GM10847 (cell line): ENCODE measurements around the gene ST3GAL3.
A peak's percentile ranks its signal among the peaks of the same experiment; 100 is the strongest.

Experiments used
- POLR2A ChIP-seq: IDR thresholded peaks from 2 replicates; pipeline ENCODE4 v1.6.1; 2011; ENCODE audit not compliant: insufficient read length; ENCODE audit errors: extremely low read depth

The ST3GAL3 gene

DNA sequence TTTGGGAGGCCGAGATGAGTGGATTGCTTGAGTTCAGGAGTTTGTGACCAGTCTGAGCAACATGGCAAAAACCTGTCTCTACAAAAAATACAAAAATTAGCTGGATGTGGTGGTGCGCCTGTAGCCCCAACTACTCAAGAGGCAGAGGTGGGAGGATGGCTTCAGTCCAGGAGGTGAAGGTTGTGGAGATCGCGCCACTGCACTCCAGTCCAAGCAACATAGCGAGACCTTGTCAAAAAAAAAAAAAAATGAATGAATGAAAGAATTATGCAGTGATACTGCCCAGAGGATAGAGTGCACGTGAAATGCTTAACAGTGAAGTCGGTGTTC, 262.0 kb downstream of the ST3GAL3 start:
- no peak for TF ChIP-seq POLR2A

DNA sequence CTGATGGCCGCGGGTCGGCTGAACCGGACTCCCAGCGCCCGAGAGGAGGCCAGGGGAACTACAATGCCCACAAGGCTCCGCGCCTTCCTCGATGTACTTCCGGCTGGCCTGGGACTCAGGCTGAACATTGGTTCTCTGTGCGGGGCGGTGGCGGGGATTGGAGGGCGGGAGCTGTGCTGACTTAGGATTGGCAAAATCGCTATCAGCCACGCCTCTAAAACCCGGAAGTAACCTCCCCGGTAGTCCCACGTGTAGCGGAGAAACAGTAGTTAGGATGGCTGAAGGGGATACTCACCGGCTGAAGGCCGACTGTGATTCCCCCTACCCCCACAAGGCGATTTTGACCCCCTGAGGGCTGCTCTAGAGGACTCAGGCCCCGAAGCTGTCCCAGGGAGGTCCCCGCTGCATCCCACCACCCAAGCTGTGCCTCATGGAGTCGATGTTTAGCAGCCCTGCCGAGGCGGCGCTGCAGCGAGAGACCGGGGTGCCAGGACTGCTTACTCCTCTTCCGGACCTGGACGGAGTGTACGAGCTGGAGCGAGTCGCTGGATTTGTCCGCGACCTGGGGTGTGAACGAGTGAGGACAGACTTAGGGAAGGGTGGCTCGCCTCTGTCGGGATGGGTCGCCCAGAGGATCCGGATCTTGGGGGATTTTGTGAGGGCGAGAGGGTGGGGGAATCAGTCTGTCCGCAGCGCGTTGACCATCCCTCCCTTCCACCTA, 262.6 kb downstream of the ST3GAL3 start, which contains the start of gene DPH2:
Gene DPH2 (plus strand): TSS at position 265 of the 721 bp plus-strand sequence. CDS start 166 bp downstream, at position 431.
- TF ChIP-seq POLR2A, result peak; percentile 27

- TF ChIP-seq POLR2A, result no peak
Observed at GRCh38 chr1:43970502-43970901, 263.2 kb downstream of the ST3GAL3 start.

DNA sequence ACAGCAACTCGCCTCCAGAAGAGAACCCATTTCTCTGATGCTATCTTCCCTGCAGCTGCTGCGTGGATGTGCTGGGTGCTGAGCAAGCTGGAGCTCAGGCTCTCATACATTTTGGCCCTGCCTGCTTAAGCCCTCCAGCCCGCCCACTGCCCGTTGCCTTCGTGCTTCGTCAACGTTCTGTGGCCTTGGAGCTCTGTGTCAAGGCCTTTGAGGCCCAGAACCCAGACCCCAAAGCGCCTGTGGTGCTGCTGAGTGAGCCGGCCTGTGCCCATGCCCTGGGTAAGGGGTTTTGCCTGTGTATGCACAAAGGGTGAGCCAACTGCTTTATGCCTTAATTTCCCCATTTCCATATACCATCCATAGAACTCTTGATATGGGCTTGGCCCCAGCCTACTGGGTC, 263.6 kb downstream of the ST3GAL3 start:
- no peak for TF ChIP-seq POLR2A

- no peak for TF ChIP-seq POLR2A
Observed at GRCh38 chr1:43971336-43971980, 264.1 kb downstream of the ST3GAL3 start.

DNA sequence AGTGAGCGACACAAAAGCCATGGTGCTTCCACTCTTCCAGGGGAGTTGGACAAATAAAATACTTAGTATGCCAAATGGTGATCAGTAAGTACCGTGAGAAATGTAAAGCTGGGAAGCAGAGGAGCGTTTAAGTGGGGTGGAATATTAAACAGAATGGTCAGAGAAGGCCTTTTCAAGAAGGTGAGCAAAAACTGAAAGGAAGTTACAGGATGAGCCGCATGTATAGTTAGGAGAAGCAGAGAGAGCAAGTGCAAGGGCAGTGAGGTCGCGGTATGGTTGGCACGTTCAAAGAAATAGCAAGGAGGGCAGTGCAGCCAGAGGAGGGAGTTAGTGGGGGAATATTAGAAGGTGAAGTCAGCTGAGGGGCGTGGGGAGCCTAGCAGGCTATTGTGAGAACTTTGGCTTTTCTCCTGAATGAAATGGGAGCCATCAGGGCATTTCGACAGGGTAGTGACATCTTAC, 266.7 kb downstream of the ST3GAL3 start:
- TF ChIP-seq POLR2A, result no peak

- TF ChIP-seq POLR2A, result peak; percentile 67
Observed at GRCh38 chr1:43974443-43975248, 267.3 kb downstream of the ST3GAL3 start, which contains the start of gene ATP6V0B. Gene ATP6V0B (plus strand): TSS chr1:43974960. CDS start chr1:43975041, 81 bp downstream.

DNA sequence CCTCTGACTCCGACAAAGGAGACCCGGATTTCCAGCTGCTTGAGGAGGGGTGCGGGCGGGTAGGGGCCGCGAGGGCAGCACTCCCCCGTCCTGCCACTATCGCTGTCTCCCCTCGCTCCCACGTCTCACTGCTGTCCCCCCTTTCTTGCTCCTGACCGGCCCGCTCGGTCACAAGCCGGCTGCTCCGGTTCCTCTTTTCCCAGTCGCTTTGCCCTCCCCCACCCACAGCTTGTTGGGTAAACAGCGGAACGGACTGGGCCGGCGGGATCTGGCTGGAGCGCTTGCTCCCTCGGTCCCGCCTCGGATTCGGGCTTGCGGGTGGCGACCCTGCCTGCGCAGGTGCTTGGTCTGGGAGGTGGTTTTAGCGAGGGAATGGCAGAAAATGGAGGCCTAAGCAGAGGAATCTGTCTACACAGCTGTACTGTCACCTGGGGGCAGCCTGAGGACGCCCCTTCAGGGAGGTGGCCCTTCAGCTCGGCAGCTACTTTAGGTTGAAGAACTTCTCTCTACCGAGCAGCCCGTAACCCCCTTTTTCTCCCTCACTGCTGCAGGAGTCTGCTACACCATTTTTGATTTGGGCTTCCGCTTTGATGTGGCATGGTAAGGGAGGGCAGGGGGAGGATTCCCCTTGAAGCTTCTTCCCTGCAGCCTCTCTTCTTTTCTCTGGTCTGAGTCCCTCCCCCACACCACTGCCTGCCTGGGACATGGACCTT, 268.1 kb downstream of the ST3GAL3 start:
- no peak for TF ChIP-seq POLR2A

DNA sequence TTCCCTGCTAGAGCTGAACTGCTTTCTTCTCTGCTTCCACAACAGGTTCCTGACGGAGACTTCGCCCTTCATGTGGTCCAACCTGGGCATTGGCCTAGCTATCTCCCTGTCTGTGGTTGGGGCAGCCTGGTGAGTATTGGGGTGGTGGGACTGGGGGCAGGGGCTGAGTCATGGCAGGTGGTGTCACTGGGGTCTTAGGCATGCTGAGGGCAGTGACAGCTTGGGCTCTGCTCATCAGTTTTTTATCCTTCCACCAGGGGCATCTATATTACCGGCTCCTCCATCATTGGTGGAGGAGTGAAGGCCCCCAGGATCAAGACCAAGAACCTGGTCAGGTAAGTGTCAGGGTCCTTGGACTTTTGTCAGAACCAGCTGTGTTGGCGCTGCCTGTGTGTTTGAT, 268.7 kb downstream of the ST3GAL3 start:
- no peak for TF ChIP-seq POLR2A

DNA sequence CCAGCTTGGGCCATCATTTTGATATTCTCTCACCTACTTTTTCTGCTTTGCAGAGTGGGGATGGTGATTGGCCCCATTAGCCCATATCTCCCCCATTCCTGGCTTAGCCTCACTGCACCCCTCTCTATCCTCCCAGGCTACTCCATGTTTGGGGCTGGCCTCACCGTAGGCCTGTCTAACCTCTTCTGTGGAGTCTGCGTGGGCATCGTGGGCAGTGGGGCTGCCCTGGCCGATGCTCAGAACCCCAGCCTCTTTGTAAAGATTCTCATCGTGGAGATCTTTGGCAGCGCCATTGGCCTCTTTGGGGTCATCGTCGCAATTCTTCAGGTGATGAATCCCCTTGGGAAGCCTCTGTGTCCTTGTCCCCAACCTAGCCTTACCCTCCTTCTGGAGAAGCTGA, 269.6 kb downstream of the ST3GAL3 start:
- TF ChIP-seq POLR2A, result no peak

- TF ChIP-seq POLR2A, result no peak
Observed at GRCh38 chr1:43977376-43978263, 270.3 kb downstream of the ST3GAL3 start.

DNA sequence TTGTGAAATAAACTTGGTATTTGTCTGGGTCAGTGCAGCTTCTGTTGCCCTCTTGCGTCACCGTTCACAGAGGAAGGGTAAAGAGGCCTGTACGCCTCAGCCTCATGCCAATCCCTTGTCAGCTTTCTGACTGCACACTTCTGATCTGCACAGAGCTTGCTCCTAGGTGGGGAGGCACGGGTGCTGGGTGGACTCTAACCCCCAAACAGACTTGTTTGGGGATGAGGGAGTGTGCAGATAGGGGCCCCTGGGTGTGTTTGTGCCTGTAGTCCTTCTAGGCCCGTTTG, 270.9 kb downstream of the ST3GAL3 start:
- no peak for TF ChIP-seq POLR2A

GRCh38 chr1:43978551-43979260, 271.4 kb downstream of the ST3GAL3 start, which contains the start of gene B4GALT2:
Gene B4GALT2 (plus strand): TSS chr1:43979210. CDS start chr1:43981161, 1,951 bp downstream.
- TF ChIP-seq POLR2A, result no peak

DNA sequence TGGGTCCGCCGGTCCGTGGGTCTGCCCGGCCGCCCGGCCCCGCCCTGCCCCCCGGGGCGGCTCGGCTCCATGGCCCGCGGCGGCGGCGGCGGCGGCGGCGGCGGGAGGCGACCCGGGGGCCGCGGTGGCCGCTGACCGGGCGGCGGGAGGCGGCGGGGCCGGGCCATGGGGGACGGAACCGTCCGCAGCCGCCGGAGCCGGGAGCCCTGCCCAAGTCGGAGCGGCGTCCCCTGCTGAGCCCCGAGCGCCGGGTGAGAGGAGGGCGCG, 271.9 kb downstream of the ST3GAL3 start:
- no peak for TF ChIP-seq POLR2A
